Activated CD8-positive, alpha-beta memory T cell treated with anti-CD3 and anti-CD28 coated beads, Interleukin-2, amount 50 U/mL, for 24 hours (primary cell): ENCODE data around the gene U2AF1L4.
A peak's percentile ranks its signal among the peaks of the same experiment; 100 is the strongest.

ENCODE experiments used
- DNase-seq: peaks from one replicate; pipeline ENCODE4 v3.0.0-alpha.2; 2020; ENCODE audit errors: extremely low read depth

The U2AF1L4 gene

DNA sequence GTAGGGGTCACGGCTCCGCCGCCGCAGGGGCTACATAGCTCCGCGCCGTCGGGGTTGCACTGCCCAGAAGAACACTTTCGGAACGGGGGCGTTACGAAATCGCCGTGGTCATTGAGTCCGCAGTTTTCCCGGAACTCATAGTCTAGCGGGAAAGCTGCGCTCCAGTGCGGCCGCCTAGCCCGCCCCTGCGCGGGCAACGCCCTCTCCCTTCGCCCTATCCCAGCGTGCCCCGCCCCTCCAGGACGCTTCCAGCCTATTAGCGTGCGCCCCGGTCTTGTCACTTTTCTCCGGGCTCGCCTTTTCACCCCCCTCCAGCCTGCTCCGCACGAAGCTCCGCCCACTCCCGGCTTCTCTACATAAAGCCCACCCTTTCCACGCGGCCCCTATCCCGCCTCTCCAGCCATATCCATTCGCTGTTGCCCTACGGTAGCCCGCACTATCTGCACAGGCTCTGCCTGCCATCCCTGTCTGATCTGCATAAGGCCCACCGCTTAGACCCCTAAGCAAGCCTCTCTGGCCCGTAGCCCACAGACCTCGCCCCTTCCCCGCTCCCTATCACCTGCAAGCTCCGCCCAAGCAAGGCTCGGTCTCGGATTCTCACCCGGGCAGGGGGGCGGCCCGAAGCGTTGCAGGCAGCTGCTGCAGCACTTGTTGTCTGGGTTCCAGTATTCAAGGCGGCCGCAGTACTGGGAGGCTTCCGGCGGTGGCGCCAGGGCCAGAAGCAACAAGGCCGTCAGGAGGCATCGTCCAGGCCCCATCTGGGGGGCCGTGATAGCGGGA lies 4.6 kb downstream of the U2AF1L4 start:
- peak; percentile 91 for DNase-seq

DNA sequence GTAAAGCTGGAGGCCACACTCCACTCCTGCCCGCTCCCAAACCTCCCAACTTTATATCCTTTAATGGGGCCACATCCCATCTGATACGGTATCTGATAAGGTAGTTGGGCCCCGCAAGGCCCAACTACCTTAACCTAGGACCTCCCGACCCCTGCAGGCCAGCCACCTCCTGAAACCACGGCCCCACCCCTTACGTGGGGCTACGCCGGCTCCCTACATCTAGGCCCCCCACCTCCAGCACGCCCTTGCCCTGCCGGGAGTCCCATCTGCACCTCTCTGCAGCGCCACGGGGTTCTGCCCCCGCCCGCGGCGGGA lies 5.2 kb downstream of the U2AF1L4 start:
- DNase-seq: no peak

DNA sequence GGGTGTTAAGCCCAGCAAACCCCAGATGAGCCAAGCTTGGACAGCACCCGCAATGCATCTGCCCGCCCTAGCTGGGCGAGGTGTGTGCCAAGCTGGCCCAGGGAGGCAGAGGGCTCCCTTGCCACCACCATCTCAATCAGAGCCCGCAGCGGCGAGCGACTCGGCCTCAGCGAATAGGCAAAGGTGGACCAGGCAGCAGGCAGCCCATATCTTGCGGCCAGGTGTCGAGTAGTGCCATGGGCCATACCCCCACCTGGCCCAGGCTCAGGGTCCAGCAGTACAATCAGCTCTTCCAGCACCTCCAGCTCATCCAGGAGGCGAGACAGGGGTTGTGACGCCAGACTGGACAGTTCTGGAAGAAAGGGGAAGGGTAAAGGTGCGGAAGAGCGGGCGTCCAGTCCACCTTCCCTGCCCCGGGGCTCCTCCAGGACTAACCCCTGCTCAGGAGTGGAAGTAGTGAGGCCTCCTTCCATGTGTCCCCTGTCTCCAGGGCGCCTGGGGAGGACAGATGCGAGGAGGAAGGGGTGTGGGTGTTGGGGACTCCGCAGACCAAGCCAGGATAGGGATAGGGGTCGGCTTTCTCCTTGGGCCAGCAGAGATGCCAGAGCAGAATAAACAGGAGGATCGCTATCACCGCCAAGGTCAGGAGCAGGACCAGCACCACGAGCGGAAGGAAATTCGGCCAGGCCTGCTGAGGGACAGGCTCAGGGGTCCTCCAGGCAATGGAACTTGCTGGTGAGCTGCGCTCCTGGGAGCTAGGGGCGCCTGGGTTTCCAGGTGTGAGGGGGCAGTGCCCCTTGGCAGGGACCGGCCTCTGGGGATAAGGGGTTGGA lies 5.7 kb downstream of the U2AF1L4 start:
- no peak for DNase-seq

DNA sequence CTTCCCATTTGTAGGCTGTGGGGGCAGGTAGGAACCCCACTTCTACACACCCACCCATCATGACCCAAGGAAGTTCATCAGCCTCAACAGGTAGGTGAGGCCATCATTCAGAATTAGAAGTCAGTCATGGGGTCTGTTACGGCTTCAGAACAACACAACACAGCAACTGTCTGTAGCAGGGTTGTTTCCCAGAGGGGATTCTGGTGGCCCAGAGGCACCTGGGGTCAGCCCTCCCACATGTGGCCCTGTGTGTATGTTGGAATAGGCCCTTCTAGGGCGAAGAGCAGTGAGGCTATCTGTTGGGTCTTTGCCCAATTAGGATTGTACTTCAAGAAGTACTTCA lies 6.4 kb downstream of the U2AF1L4 start:
- DNase-seq: no peak

GRCh38 chr19:35738021-35738886 lies 7.0 kb downstream of the U2AF1L4 start:
- DNase-seq: no peak

DNA sequence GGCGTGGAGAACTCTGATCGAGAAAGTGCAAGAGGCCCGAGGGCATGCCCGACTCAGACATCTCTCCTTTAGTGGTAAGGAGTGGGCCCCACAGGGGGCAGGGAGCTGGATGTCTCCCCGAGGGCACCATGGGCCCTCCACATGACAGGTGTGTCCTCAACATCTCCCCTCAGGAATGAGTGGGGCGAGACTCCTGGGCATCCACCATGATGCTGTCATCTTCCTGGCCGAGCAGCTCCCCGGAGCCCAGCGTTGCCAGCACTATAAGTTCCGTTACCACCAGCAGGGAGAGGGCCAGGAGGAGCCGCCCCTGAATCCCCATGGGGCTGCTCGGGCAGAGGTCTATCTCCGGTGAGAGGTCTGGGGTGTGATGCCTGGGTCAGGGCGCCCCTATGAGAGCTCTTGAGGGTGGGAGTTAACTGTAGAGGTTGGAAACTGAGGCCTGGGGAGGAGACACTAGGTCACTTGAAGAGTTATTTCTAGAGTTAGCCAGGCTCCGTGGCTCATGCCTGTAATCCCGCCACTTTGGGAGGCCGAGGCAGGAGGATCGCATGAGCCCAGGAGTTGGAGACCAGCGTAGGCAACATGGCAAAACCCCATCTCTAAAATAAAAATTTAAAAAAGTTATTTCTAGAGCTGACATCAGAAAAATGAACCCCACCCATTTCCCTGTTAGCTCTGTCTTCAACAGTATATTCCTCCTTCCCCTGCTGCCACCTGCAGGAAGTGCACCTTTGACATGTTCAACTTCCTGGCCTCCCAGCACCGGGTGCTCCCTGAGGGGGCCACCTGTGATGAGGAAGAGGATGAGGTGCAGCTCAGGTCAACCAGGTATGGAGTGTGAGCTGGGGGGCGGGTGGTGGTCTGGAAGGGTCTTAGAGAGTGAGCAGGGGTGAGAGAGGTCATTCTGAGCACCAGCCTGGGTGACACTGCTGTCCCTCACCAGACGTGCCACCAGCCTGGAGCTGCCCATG lies 8.0 kb downstream of the U2AF1L4 start:
- DNase-seq: no peak

GRCh38 chr19:35734889-35735288 lies 10.3 kb downstream of the U2AF1L4 start:
- no peak for DNase-seq

- DNase-seq: no peak
These were observed 10.9 kb downstream of the U2AF1L4 start for GRCh38 chr19:35734273-35734672.

GRCh38 chr19:35733180-35734125 lies 11.8 kb downstream of the U2AF1L4 start:
- DNase-seq: no peak

- DNase-seq: no peak
These were observed 12.6 kb downstream of the U2AF1L4 start for GRCh38 chr19:35732540-35733179.

- DNase-seq: no peak
These were observed 13.3 kb downstream of the U2AF1L4 start for GRCh38 chr19:35731779-35732405.

GRCh38 chr19:35731353-35731752 lies 13.9 kb downstream of the U2AF1L4 start:
- no peak for DNase-seq

DNA sequence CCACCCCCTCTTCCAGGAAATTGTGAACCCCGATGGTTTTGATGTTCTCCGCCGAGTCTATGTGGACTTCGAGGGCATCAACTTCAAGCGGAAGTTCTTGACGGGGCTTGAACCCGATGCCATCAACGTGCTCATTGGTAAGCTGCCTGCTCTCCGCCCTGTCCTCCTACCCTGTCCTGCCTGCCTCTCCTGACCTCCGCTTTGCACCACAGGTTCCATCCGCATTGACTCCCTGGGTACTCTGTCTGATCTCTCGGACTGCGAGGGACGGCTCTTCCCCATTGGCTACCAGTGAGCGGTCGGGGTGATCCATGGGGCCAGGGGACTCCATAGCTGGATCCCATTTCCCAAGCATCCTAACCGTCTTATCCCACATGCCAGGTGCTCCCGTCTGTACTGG lies 14.9 kb downstream of the U2AF1L4 start:
- DNase-seq: no peak

- DNase-seq: no peak
These were observed 15.5 kb downstream of the U2AF1L4 start for GRCh38 chr19:35729763-35730162.

- DNase-seq: no peak
These were observed 16.2 kb downstream of the U2AF1L4 start for GRCh38 chr19:35729021-35729420.

DNA sequence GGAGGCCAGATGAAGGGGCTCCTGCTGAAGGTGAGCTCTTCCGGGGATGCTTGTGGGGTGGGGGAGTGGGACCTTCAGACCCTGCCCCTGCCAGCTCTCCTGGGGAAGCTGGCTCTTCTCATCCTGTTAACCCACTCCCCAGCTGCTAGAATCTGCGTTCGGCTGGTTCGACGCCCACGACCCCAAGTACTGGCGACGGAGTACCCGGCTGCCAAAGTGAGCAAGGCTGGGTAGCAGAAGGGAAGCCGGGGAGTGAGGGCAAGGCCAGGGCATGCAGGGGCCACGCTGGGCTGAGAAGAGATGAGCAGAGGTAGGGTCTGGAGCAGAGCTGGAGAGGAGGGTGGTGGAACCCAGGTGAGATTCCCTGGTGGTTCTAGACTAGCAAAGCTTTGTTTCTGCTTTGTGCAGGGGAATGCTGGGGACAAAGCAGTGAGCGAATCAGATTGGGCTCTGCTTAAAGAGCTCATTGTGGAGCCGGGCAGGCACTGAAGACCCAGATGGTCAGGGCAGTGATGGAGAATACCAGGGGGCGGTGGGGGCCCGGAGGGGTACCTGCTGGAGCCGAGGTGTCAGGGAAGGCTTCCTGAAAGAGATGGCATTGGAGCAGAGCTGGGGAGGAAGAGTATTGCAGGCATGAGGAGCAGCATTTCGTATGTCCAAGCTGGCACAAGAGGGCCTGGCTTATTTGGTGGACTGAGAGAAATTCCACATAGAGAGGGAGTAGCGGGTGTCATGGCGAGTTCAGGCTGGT lies 17.1 kb downstream of the U2AF1L4 start:
- no peak for DNase-seq

DNA sequence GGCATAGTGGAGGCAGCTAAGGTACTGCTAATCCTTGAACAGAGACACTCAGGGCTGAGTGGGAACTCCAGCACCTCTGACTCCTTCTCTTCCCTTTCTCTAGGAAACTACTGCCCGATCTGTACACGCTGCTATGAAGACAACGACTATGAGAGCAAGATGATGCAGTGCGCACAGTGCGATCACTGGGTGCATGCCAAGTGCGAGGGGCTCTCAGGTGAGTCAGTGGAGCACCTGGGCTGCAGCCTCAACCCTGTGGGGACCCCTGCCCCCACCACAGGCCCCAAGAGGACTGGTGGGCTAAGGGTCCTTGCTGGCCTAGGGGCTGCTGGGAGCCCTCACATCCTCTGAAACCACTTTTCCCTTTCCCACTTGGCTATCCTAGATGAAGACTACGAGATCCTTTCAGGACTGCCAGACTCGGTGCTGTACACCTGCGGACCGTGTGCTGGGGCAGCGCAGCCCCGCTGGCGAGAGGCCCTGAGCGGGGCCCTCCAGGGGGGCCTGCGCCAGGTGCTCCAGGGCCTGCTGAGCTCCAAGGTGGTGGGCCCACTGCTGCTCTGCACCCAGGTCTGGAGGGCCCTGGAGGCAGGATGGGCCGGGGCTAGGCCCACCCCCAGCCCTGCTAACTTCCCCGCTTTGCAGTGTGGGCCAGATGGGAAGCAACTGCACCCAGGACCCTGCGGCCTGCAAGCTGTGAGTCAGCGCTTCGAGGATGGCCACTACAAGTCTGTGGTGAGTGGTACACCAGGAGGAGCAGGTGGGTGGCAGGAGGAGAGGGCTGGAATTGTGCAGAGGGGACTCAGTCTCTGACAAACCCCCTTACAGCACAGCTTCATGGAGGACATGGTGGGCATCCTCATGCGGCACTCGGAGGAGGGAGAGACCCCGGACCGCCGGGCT lies 17.9 kb downstream of the U2AF1L4 start:
- no peak for DNase-seq
